ENCODE data around the gene ARL16.

- TF ChIP-seq CTCF (IDR thresholded peaks at IDR 0.05) = no peak
- TF ChIP-seq POLR2A (IDR thresholded peaks at IDR 0.05) = no peak
These were observed 23.4 kb upstream of the ARL16 start for GRCh38 chr17:81706757-81707624.
